ENCODE data around the gene PAFAH1B2.
"Not testable (repeated sequence)": the region's sequence is repeated elsewhere in the genome, so short reads cannot be mapped to it uniquely, and the experiment has no call there.

Gene PAFAH1B2

GRCh38 chr11:117130879-117131278 is 13.2 kb upstream of the PAFAH1B2 start:
- no peak overlapping the region for H3K4me3 ChIP-seq
- no peak for TF ChIP-seq CTCF (IDR thresholded peaks at IDR 0.05)
- no peak overlapping the region for H3K27ac ChIP-seq
- DNase-seq (ENCODE audit: low spot score) = no peak

- Histone ChIP-seq H3K4me3 (no peak overlapping the region), H3K27ac (no peak overlapping the region)
- no peak for DNase-seq (ENCODE audit: low spot score)
- TF ChIP-seq CTCF (IDR thresholded peaks at IDR 0.05) = no peak
Observed at GRCh38 chr11:117134431-117134830, 9.7 kb upstream of the PAFAH1B2 start.

GRCh38 chr11:117134979-117135378 is 9.1 kb upstream of the PAFAH1B2 start:
- not testable (repeated sequence) for H3K4me3 ChIP-seq; DNase-seq (ENCODE audit: low spot score); H3K27ac ChIP-seq

- not testable (repeated sequence) for H3K4me3 ChIP-seq; DNase-seq (ENCODE audit: low spot score)
- H3K27ac ChIP-seq = peak overlapping the region in 1 of 2 donors; percentile 69
Observed at GRCh38 chr11:117137223-117138086, 6.6 kb upstream of the PAFAH1B2 start.

- peak overlapping the region; percentile 93 to 98 for H3K27ac ChIP-seq
- DNase-seq (ENCODE audit: low spot score) = no peak
- no peak for TF ChIP-seq CTCF (IDR thresholded peaks at IDR 0.05)
- H3K4me3 ChIP-seq = peak overlapping the region; percentile 92
Observed at GRCh38 chr11:117143390-117143789, 697 bp upstream of the PAFAH1B2 start.

- Histone ChIP-seq H3K4me3 (peak overlapping the region; percentile 92), H3K27ac (peak overlapping the region; percentile 93 to 98)
- DNase-seq (ENCODE audit: low spot score) = peak; percentile 77
- TF ChIP-seq CTCF (IDR thresholded peaks at IDR 0.05) = no peak
Observed at GRCh38 chr11:117144477-117145392, 648 bp downstream of the PAFAH1B2 start.

GRCh38 chr11:117145393-117145761 is 1.3 kb downstream of the PAFAH1B2 start:
- Histone ChIP-seq H3K27ac (peak overlapping the region; percentile 93 to 98), H3K4me3 (peak overlapping the region; percentile 92)
- DNase-seq (ENCODE audit: low spot score) = no peak
- TF ChIP-seq CTCF (IDR thresholded peaks at IDR 0.05) = no peak

Data from coronary artery (tissue), 2 donors.